ENCODE data around the gene CA6.
"Not testable (repeated sequence)": the region's sequence is repeated elsewhere in the genome, so short reads cannot be mapped to it uniquely, and the experiment has no call there.

The CA6 gene

GRCh38 chr1:8930116-8930515 is 15.6 kb upstream of the CA6 start:
- H3K4me3 ChIP-seq (ENCODE audit: low read length): no peak overlapping the region
- DNase-seq (ENCODE audit: low read depth): no peak
- TF ChIP-seq CTCF (IDR thresholded peaks at IDR 0.05; ENCODE audit: insufficient read depth, low read depth, low read length, missing control alignments): no peak

- H3K4me3 ChIP-seq (ENCODE audit: low read length); DNase-seq (ENCODE audit: low read depth): not testable (repeated sequence)
Observed at GRCh38 chr1:8937051-8937450, 8.6 kb upstream of the CA6 start.

- TF ChIP-seq CTCF (IDR thresholded peaks at IDR 0.05; ENCODE audit: insufficient read depth, low read depth, low read length, missing control alignments): no peak
- H3K4me3 ChIP-seq (ENCODE audit: low read length): no peak overlapping the region
- DNase-seq (ENCODE audit: low read depth): no peak
Observed at GRCh38 chr1:8937701-8938100, 8.0 kb upstream of the CA6 start.

- no peak overlapping the region for H3K4me3 ChIP-seq (ENCODE audit: low read length)
- no peak for TF ChIP-seq CTCF (IDR thresholded peaks at IDR 0.05; ENCODE audit: insufficient read depth, low read depth, low read length, missing control alignments)
- DNase-seq (ENCODE audit: low read depth): no peak
Observed at GRCh38 chr1:8938232-8938999, 7.3 kb upstream of the CA6 start.

- DNase-seq (ENCODE audit: low read depth): no peak
- no peak for TF ChIP-seq CTCF (IDR thresholded peaks at IDR 0.05; ENCODE audit: insufficient read depth, low read depth, low read length, missing control alignments)
- no peak overlapping the region for H3K4me3 ChIP-seq (ENCODE audit: low read length)
Observed at GRCh38 chr1:8939000-8939265, 6.7 kb upstream of the CA6 start.

- no peak overlapping the region for H3K4me3 ChIP-seq (ENCODE audit: low read length)
- DNase-seq (ENCODE audit: low read depth): peak; percentile 87
- TF ChIP-seq CTCF (IDR thresholded peaks at IDR 0.05; ENCODE audit: insufficient read depth, low read depth, low read length, missing control alignments): no peak
Observed at GRCh38 chr1:8939362-8939995, 6.2 kb upstream of the CA6 start.

- peak; percentile 86 for DNase-seq (ENCODE audit: low read depth)
- TF ChIP-seq CTCF (IDR thresholded peaks at IDR 0.05; ENCODE audit: insufficient read depth, low read depth, low read length, missing control alignments): no peak
- H3K4me3 ChIP-seq (ENCODE audit: low read length): no peak overlapping the region
Observed at GRCh38 chr1:8941906-8942305, 3.8 kb upstream of the CA6 start.
